ENCODE measurements around the gene PRKCA.
A peak's percentile ranks its signal among the peaks of the same experiment; 100 is the strongest.

The PRKCA gene

DNA sequence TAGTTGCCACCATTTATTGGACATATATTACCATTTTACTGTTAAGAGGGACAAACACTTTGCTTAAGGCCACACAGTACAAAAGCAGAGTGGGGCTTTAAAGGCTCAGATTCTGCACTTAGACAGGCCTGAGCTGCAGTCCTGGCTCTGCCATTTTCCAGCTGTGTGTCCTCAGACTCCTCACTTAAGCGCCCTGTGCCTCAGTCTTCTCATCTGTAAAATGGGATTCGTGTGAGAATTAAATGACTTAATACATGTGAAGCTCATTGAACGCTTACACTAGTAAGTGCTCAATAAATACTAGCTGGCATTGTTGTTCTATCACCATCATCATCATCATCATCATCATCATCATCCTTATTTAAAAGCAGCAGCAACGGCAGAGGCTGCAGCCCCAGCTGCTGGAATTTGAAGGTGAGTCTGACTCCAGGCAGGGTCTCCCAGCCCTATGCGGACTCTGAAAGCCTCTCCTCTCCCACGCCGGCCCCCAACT is 532.1 kb downstream of the PRKCA start:
- no peak for DNase-seq

GRCh38 chr17:66834919-66835454 is 532.6 kb downstream of the PRKCA start, which contains the start of gene CACNG5:
Gene CACNG5, plus strand, starts transcription at chr17:66835117. Its CDS starts 42,216 bp downstream, at chr17:66877333.
- DNase-seq: no peak

DNA sequence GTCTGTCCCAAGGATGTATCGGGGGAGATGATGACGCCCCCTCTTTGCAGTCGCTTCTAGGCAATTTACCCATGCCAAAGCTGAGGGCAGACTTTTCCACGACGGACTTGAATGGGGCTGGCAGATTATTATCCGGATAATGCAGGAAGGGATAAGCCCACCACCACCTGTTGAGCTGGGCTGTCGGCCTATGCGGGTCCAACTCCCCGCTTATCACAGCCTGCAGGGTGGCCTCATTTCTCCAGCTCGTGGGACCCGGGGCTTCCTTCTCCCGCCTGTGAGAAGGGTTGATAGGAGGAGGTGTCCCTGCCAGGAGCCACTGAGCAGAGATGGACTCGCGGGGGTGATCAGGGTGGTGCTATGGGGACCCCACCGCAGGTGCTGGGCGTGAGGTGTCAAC is 533.1 kb downstream of the PRKCA start:
- DNase-seq: no peak

DNA sequence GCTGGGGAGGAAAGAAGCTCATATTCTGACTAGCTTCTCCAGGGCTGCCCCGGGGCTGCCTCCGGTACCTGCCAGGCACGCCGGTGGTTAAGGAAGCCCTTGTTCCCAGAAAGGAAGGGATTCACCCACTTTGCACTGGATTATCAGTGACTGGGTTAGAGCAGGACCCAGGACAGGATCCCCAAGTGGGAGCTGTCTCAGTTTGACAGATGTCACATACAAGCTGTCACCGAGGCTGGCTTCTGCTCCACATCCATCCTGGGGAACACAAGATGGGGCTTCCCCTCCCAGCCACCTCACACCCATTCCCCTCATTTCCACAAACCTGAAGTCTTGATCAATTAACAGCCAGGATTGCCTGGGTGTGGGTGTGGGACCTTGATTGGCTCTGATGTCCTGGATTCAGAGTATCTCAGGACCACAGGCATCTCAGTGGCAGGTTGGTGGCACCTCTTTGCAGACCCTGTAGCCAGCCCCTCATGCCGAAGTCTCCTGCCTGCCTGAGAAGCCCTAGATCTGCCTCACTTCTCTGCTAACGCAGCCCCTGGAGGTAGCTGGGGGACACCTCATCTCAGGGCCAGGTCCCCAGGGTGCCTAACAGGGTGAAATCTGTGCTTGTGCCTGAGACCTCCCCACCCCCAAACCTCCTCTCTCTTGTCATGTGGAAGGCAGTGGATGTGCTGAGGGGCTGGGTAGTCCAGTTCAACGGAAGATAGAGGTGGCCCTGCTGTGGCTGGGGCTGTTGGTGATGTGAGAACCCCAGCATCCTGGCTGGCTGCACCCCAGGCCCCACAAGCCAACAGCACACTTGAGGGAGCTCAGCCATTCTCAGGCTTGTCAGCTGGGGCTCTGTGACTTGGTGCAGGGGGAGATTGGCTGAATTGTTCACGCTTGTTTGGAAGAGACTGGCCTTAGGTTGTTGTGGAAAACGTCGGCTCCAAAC is 533.9 kb downstream of the PRKCA start:
- no peak for DNase-seq

DNA sequence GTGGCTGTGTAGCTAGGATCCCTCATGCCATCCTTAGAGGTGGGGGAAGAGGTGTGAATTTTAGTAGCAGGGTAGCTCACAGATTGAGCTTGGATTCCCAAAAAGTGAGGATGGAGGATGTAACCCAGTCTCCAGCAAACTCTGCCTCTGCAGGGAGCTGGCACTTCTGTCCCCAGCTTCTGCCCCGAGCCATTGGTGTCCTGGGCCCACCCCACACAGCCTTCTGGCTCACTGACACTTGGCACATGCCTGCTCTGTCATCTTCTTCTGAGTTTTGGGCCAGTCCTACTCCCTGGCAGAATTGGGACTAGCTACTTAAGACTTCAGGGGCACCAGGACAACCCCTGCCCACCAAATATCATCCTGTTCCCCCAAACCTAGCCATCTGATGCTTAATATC is 534.8 kb downstream of the PRKCA start:
- DNase-seq: no peak

GRCh38 chr17:66837885-66838665 is 535.7 kb downstream of the PRKCA start:
- no peak for DNase-seq

DNA sequence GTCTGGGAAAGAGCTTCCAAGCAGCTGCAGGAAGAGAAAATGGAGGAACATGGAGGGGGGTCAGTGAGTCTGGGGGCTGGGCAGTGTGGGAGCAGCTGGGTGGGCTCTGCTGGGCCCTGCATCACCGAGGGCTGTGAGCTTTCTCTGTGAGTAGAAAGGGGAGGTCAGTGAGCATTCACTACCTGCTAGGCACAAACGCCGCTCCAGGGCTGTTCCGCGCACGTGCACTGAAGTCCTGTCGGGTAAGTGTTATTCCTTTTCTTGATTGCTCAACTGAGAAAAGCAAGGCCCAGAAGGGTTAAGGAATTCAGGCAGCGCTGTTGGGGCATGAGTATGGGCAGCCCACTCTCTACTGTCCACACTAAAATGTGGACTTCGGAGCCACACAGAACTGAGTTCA is 537.2 kb downstream of the PRKCA start:
- no peak for DNase-seq

GRCh38 chr17:66840061-66840460 is 537.6 kb downstream of the PRKCA start:
- DNase-seq: no peak

DNA sequence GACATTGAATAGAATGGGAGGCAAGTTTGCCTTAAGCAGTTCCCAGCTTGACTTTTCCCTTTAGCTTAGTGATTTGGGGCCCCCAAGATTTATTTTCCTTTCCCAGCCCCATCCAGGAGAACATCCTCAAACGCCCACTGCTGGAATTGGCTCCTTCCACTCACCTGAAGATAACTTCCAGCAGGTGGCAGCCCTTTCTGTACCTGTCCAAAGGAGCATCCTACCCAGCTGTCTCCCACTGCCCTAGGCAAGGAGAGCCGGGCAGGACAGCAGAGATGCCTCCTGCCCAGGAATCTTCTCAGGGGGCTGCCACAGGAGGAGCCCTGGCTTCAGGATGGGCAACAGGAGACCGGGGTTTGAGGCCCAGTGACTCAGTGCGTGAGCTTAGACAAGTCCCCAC is 538.9 kb downstream of the PRKCA start:
- DNase-seq: no peak

GRCh38 chr17:66841744-66842143 is 539.3 kb downstream of the PRKCA start:
- no peak for DNase-seq

DNA sequence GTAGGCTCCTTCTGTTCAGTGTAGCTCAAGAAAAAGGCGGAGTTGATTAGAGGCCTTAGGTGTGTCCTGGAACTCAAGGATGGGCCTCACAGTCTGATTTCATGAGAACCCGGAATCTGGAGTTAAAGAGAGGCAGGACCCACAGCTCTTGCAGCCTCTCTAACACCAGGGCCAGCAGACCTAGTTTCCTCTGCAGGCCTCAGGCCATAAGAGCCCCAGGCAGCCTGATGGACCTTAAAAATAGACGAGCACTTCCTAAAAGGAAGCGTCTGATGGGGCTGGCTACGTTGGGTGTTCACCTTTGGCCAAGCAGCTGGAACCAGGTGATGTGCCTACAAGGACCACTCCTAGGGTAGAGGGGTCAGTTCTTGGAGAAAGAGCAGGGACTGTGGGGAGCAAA is 540.1 kb downstream of the PRKCA start:
- no peak for DNase-seq

DNA sequence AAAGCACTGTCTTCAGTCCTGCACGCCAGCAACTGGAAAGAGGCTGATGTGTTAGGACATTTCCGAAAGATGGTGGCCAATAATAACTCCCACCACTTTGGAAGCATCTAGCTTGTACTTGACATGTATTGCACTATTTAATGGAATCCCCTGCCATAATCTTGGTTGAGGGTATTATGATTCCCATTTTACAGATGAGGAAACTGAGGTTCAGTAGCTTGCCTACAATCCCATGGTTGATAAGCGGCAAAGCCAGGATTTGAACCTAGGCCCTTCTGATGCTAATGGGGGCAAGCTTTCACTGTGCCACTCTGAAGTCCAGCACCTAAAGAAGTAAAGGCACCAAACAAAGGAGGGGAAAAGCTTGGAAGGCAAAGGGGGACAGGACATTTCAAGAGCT is 540.5 kb downstream of the PRKCA start:
- DNase-seq: no peak

- no peak for DNase-seq
Measured at GRCh38 chr17:66843627-66844026, 541.2 kb downstream of the PRKCA start.

GRCh38 chr17:66847704-66848103 is 545.3 kb downstream of the PRKCA start:
- no peak for DNase-seq

DNA sequence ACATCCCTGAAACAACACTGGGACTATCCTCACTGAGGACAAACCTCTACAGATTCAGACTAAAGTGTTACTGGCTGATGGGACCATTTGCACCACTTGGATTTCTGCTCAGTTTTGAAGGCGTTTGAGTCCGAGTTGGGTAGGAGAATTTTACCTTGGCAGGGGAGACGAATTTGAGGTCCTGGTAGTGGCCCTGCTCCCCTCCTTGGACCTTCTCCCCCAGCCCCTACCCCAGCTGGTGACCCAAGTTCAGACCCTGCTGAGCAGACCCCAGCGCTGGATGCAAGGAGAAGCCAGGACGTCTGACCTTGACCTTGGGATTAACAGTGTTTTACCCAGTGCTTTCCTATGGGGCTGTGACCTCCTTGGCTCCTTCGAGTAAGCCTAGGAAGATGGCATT is 546.1 kb downstream of the PRKCA start:
- no peak for DNase-seq

GRCh38 chr17:66849032-66849655 is 546.7 kb downstream of the PRKCA start:
- no peak for DNase-seq

DNA sequence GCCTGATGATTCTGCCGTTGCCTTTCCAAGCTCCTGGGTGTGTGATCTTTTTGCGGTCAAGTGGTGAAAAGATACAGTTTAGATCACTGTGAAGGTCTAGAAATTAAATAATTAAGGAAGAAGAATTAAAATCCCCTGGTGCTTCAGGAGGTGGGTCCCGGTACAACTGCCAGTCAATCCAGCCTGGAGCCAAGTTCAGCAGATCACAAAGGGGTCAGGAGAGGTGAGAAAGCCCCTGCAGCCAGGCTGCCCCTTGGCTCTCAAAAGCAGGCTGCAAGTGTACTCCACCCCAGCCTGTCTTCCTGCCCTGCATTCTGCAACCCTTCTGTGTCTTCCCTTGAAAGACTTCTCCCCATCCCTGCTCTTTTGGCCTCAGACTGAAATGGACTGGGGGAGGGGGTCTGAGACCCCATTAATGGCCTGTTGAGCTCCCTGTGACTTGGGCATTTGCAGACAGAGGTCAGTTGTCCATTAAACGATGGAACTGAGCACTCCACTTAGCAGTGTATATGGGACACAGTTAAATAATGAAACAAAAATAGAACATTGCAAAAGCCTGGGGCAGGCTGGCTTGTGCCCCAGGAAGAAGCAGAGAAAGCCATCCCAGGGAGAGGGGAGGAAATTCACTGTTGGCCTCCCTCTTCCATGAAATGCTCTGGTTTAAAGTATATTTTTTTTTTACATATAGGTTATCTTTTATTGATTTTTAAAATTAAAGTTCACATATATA is 547.6 kb downstream of the PRKCA start:
- no peak for DNase-seq

DNA sequence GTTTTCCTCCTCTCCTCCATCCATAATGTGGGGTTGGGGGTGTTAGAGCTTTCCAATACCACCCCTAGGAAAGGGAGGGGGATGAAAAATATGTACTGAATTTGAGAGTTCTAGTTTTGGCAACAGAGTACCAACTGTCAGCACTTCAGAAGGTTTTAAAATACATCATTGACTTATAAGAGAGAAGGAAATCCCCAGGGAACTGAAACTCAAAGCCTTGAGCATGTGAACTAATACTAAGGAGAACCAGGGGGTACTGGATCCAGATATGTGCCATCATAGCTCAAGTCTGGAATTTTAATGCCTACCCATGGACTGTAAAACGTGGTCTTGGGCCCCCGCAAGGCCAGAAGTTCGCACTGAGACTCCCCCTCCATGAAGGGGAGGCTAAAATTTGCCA is 548.3 kb downstream of the PRKCA start:
- DNase-seq: no peak

DNA sequence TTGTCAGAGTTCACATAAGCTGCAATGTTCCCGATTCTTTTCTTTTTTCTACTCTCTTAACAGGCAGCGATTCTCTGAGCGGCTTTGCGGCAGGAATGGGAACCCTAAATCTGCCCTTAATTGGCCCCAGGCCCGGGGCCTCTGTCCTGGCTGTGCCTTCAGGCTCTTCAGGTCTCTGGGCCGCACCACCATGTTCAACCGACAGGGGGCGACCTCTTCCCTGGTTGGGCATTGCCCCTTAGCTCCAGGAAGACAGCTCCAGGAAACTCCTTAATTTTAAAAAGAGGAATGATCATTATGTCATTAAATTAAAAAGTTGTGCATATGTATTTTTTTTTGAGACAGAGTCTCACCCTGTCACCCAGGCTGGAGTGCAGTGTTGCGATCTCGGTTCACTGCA is 552.8 kb downstream of the PRKCA start:
- peak; percentile 12 for DNase-seq

DNA sequence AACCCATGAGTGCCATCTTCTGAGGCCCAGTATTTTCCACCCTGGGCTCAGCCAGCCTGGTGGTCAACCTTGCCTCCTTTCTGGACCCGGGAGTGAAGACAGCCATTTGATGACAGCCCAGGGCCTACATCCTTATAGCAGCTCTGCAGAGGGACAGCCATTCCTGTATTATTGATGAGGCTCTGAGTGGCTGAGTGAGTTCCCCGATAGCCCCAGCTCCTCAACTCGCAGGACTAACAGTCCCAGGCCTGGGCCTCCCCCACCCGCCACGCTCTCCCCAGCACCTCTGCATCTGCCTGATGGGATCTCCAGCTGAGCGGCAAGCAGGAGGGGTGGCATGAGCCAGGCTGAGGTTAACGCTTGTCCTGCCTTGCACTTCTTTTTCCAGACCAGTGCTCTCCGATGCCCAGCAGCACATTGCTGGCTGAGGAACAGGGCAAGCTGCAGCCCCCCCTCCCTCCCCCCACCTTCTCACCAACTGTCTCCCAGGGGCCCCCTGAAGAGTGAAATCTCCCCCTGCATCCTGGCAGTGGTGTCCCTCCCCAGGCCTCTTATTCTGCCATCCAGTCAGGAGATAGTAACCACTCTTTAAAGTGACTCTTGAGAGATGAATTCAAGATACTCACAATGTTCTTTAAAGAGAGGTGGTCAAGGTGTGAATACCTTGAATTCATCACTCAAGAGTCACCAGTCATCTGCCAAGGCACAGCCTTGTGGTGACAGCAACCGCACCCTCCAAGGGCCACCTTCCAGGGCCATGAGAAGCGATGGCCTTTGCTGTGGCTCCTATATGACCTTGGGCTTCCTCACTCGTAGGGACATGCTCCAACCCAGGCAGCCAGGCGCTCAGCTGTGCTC is 556.0 kb downstream of the PRKCA start:
- no peak for DNase-seq

GRCh38 chr17:66859353-66859752 is 556.9 kb downstream of the PRKCA start:
- DNase-seq: no peak
